Keratinocyte (primary cell): ENCODE measurements around the gene KRTAP4-4. TPM values are rescaled to one million over a fixed set of nuclear protein-coding genes. Genes with fewer than 3 reads are reported as not detected.

Experiments used
- DNase-seq: peaks from one replicate; pipeline ENCODE4 v3.0.0-alpha.2; 2011; ENCODE audit warnings: low read depth, missing footprints, low spot score
- FAIRE-seq: peaks from 2 replicates; lab custom pipeline; 2011; peaks lifted over from hg19 to GRCh38; lab: Jason Lieb, UNC
- H2AFZ ChIP-seq: 2 replicates; pipeline ENCODE4 v1.6.0; 2012; ENCODE audit warnings: low read length, control low read depth, inconsistent platforms; ENCODE audit not compliant: control insufficient read depth
- H3K27ac ChIP-seq: 2 replicates; pipeline ENCODE4 v1.5.1; 2011; ENCODE audit warnings: low read length; ENCODE audit not compliant: control insufficient read depth, insufficient read depth
- H3K27me3 ChIP-seq: 3 replicates; pipeline ENCODE4 v1.6.0; 2011; ENCODE audit warnings: low read length; ENCODE audit not compliant: control insufficient read depth, insufficient read depth; ENCODE audit errors: extremely low read depth
- H3K36me3 ChIP-seq, 2 experiments: 2 replicates in 1 of 2; 3 replicates in 1 of 2; pipeline ENCODE4 v1.5.1; 2011; ENCODE audit warnings: low read length in 2 of 2, mild to moderate bottlenecking in 1 of 2; ENCODE audit not compliant: control insufficient read depth in 2 of 2, insufficient read depth in 2 of 2; ENCODE audit errors: extremely low read depth in 1 of 2
- H3K4me1 ChIP-seq: 3 replicates; pipeline ENCODE4 v1.5.1; 2011; ENCODE audit warnings: low read length; ENCODE audit not compliant: control insufficient read depth, insufficient read depth; ENCODE audit errors: extremely low read depth
- H3K4me2 ChIP-seq: 3 replicates; pipeline ENCODE4 v1.6.0; 2011; ENCODE audit warnings: low read depth, low read length; ENCODE audit not compliant: control insufficient read depth, insufficient read depth; ENCODE audit errors: extremely low read depth
- H3K4me3 ChIP-seq, 3 experiments: fragments of 200-600 bp in 1 of 3; sonication (generic) in 1 of 3; 2 replicates in 2 of 3; 3 replicates in 1 of 3; pipeline ENCODE4 v1.5.1; 2011 to 2016; ENCODE audit warnings: low read length in 3 of 3, mild to moderate bottlenecking in 3 of 3, control low read depth in 2 of 3, inconsistent platforms in 1 of 3, low read depth in 1 of 3, mixed read lengths in 1 of 3, mixed run types in 1 of 3, moderate library complexity in 1 of 3; ENCODE audit not compliant: control insufficient read depth in 2 of 3, insufficient read depth in 2 of 3; ENCODE audit errors: extremely low read depth in 1 of 3
- H3K79me2 ChIP-seq: 2 replicates; pipeline ENCODE4 v1.6.0; 2012; ENCODE audit warnings: low read length; ENCODE audit not compliant: control insufficient read depth, insufficient read depth
- H3K9ac ChIP-seq: 3 replicates; pipeline ENCODE4 v1.6.0; 2011; ENCODE audit warnings: low read length; ENCODE audit not compliant: control insufficient read depth, insufficient read depth; ENCODE audit errors: extremely low read depth
- H3K9me1 ChIP-seq: 3 replicates; pipeline ENCODE4 v1.6.0; 2011; ENCODE audit warnings: low read length; ENCODE audit not compliant: control insufficient read depth, insufficient read depth; ENCODE audit errors: extremely low read depth
- H3K9me3 ChIP-seq: 2 replicates; pipeline ENCODE4 v1.5.1; 2012; ENCODE audit warnings: low read depth, low read length; ENCODE audit not compliant: control insufficient read depth
- H4K20me1 ChIP-seq: 3 replicates; pipeline ENCODE4 v1.6.0; 2011; ENCODE audit warnings: low read length; ENCODE audit not compliant: control insufficient read depth, insufficient read depth; ENCODE audit errors: extremely low read depth
- CTCF ChIP-seq, 3 experiments: IDR thresholded peaks in 1 of 3; conservative IDR thresholded peaks in 1 of 3; optimal IDR thresholded peaks in 1 of 3; 2 replicates in 2 of 3; 3 replicates in 1 of 3; pipeline versions ENCODE3 to v1.5.1; 2011; ENCODE audit warnings: low read length in 3 of 3, mild to moderate bottlenecking in 3 of 3, moderate library complexity in 2 of 3, control low read depth in 1 of 3, inconsistent platforms in 1 of 3; ENCODE audit not compliant: insufficient read depth in 2 of 3; ENCODE audit errors: extremely low read depth in 1 of 3
- EZH2 ChIP-seq: IDR thresholded peaks from one replicate; pipeline ENCODE4 v1.6.1; 2012; ENCODE audit warnings: inconsistent platforms, mild to moderate bottlenecking, low read length, moderate library complexity
- dilution Hi-C: fragments of 300-500 bp; cut with MboI; formaldehyde crosslinking; loops from one replicate; pipeline ENCODE4 v1.7.0; 2020; ENCODE audit warnings: low sequenced_read_pairs; ENCODE audit not compliant: extremely low pct_ligation_motif_present
- polyA plus RNA-seq, 5 experiments: library from polyadenylated mRNA; depleted of rRNA in 3 of 5; stranded (reverse) in 3 of 5; stranded (forward) in 1 of 5; unstranded in 1 of 5; fragments of >200 nt; gene quantifications; 1 replicate in 1 of 5; 2 replicates in 3 of 5; 3 replicates in 1 of 5; pipeline versions ENCODE4 v1.2.1 to v1.2.3, GENCODE V29; 2011 to 2012; ENCODE audit warnings: missing spikeins in 2 of 5, low read depth in 1 of 5, low replicate concordance in 1 of 5

Gene KRTAP4-4
- polyA plus RNA-seq, 1 donor (not counting 4 experiments of a cell fraction or from before 2014, with no cell fraction given), result not detected

GRCh38 chr17:41168121-41168520 lies 7.6 kb upstream of the KRTAP4-4 start, which contains the start of gene KRTAP4-3:
TSS of gene KRTAP4-3 (minus strand) at chr17:41168221. CDS start at chr17:41168172, 49 bp downstream.
- dilution Hi-C loops, result no loop called here
- Histone ChIP-seq H3K4me2 (no peak within 1 kb of the TSS), H3K27me3 (no peaks in the 10 kb centered on the region), H3K27ac (no peak within 1 kb of the TSS), H3K4me1 (no peaks in the 10 kb centered on the region), H3K9me1 (no peaks in the 10 kb centered on the region), H3K9me3 (no peaks in the 10 kb centered on the region), H3K79me2 (no peaks in the 10 kb centered on the region), H3K36me3 (no peaks in the 10 kb centered on the region), H4K20me1 (no peaks in the 10 kb centered on the region), H2AFZ (no peak within 1 kb of the TSS), H3K4me3 (no peak within 1 kb of the TSS), H3K9ac (no peak within 1 kb of the TSS)
- TF ChIP-seq EZH2, result no peak
- no peak for TF ChIP-seq CTCF (optimal IDR thresholded peaks at IDR 0.05 in 1 of 3, IDR thresholded peaks at IDR 0.05 in 1 of 3, conservative IDR thresholded peaks at IDR 0.05 in 1 of 3; ENCODE audit: extremely low read depth in 1 of 3, insufficient read depth in 2 of 3, low read length in 3 of 3)
- DNase-seq (no peak), FAIRE-seq (no peak)

- dilution Hi-C loops, result no loop called here
Measured at GRCh38 chr17:41167561-41167960, 7.0 kb upstream of the KRTAP4-4 start.

More at GRCh38 chr17:41167561-41167960, 7.0 kb upstream of the KRTAP4-4 start:
- FAIRE-seq (no peak), DNase-seq (no peak)
- Histone ChIP-seq H3K27me3 (no peaks in the 10 kb centered on the region), H3K9me3 (no peaks in the 10 kb centered on the region), H3K36me3 (no peaks in the 10 kb centered on the region), H3K9me1 (no peaks in the 10 kb centered on the region), H3K79me2 (no peaks in the 10 kb centered on the region), H3K4me2 (no peak overlapping the region), H2AFZ (no peak overlapping the region), H3K4me3 (no peak overlapping the region), H3K4me1 (no peaks in the 10 kb centered on the region), H4K20me1 (no peaks in the 10 kb centered on the region), H3K9ac (no peak overlapping the region), H3K27ac (no peak overlapping the region)
- no peak for TF ChIP-seq CTCF (optimal IDR thresholded peaks at IDR 0.05 in 1 of 3, IDR thresholded peaks at IDR 0.05 in 1 of 3, conservative IDR thresholded peaks at IDR 0.05 in 1 of 3; ENCODE audit: extremely low read depth in 1 of 3, insufficient read depth in 2 of 3, low read length in 3 of 3)
- TF ChIP-seq EZH2, result no peak
